NCI-H2107 treated with DMSO at 0.1 percent for 48 hours (cell line): ENCODE results near the gene ARHGAP21.
"Not testable (repeated sequence)": the region's sequence is repeated elsewhere in the genome, so short reads cannot be mapped to it uniquely, and the experiment has no call there.

Source experiments
- DNase-seq: peaks from one replicate; lab custom pipeline; 2025; ENCODE audit not compliant: unreplicated experiment; lab: John Stamatoyannopoulos, UW

The ARHGAP21 gene

GRCh38 chr10:24723788-24724380, at the start of gene ARHGAP21:
ARHGAP21 (minus strand) TSS chr10:24723887; CDS start chr10:24721899, 1,988 bp downstream.
- peak; percentile 12 for DNase-seq

- DNase-seq = no peak
Observed at GRCh38 chr10:24771943-24772694, 48.4 kb upstream of the ARHGAP21 start.

GRCh38 chr10:24764991-24765390, 41.3 kb upstream of the ARHGAP21 start:
- not testable (repeated sequence) for DNase-seq

- DNase-seq = no peak
Observed at GRCh38 chr10:24762966-24763623, 39.4 kb upstream of the ARHGAP21 start.

GRCh38 chr10:24762161-24762924, 38.7 kb upstream of the ARHGAP21 start:
- DNase-seq = no peak

GRCh38 chr10:24759672-24760071, 36.0 kb upstream of the ARHGAP21 start:
- DNase-seq = no peak

- DNase-seq = not testable (repeated sequence)
Observed at GRCh38 chr10:24758254-24758653, 34.6 kb upstream of the ARHGAP21 start.

- DNase-seq = no peak
Observed at GRCh38 chr10:24756283-24756682, 32.6 kb upstream of the ARHGAP21 start.

- DNase-seq = no peak
Observed at GRCh38 chr10:24751716-24752115, 28.0 kb upstream of the ARHGAP21 start.

- DNase-seq = no peak
Observed at GRCh38 chr10:24750695-24751094, 27.0 kb upstream of the ARHGAP21 start.

GRCh38 chr10:24748214-24748613, 24.5 kb upstream of the ARHGAP21 start:
- DNase-seq = no peak

GRCh38 chr10:24744946-24745345, 21.3 kb upstream of the ARHGAP21 start:
- DNase-seq = no peak

GRCh38 chr10:24740714-24741113, 17.0 kb upstream of the ARHGAP21 start:
- DNase-seq = no peak

GRCh38 chr10:24737001-24737400, 13.3 kb upstream of the ARHGAP21 start:
- no peak for DNase-seq

- DNase-seq = no peak
Observed at GRCh38 chr10:24731942-24732341, 8.3 kb upstream of the ARHGAP21 start.

GRCh38 chr10:24730811-24731210, 7.1 kb upstream of the ARHGAP21 start:
- DNase-seq = no peak

GRCh38 chr10:24727786-24728185, 4.1 kb upstream of the ARHGAP21 start:
- no peak for DNase-seq

- DNase-seq = no peak
Observed at GRCh38 chr10:24726626-24727025, 2.9 kb upstream of the ARHGAP21 start.

GRCh38 chr10:24726029-24726428, 2.3 kb upstream of the ARHGAP21 start:
- not testable (repeated sequence) for DNase-seq

GRCh38 chr10:24724381-24725228, 918 bp upstream of the ARHGAP21 start:
- peak; percentile 60 for DNase-seq
